Muscle layer of duodenum (tissue), 2 donors: ENCODE results near the gene NXT1.
"Not testable (repeated sequence)": the region's sequence is repeated elsewhere in the genome, so short reads cannot be mapped to it uniquely, and the experiment has no call there.

Experiments
- H3K27ac ChIP-seq: one replicate; pipeline ENCODE4 v1.7.0; 2013; ENCODE audit warnings: mild to moderate bottlenecking, low read length
- H3K27me3 ChIP-seq: one replicate; pipeline ENCODE4 v1.7.0; 2013; ENCODE audit warnings: low read depth, mild to moderate bottlenecking, control low read depth, low read length
- H3K36me3 ChIP-seq, 2 donors: one replicate each; pipeline ENCODE4 v1.7.0; 2013; ENCODE audit warnings: low read length in 2 of 2, control low read depth in 1 of 2, mild to moderate bottlenecking in 1 of 2; ENCODE audit not compliant: insufficient read depth in 2 of 2, control insufficient read depth in 1 of 2
- H3K4me1 ChIP-seq, 2 donors: one replicate each; pipeline ENCODE4 v1.7.0; 2013; ENCODE audit warnings: low read length in 2 of 2, mild to moderate bottlenecking in 2 of 2, control low read depth in 1 of 2, moderate library complexity in 1 of 2; ENCODE audit not compliant: insufficient read depth in 2 of 2, control insufficient read depth in 1 of 2
- H3K4me3 ChIP-seq, 2 donors: one replicate each; pipeline ENCODE4 v1.7.0; 2013; ENCODE audit warnings: low read length in 2 of 2, low read depth in 1 of 2, mild to moderate bottlenecking in 1 of 2
- H3K9me3 ChIP-seq, 2 donors: one replicate each; pipeline ENCODE4 v1.7.0; 2013; ENCODE audit warnings: low read length in 2 of 2, control low read depth in 1 of 2, mild to moderate bottlenecking in 1 of 2; ENCODE audit not compliant: control insufficient read depth in 1 of 2
- donor health status: healthy.

NXT1 gene

DNA sequence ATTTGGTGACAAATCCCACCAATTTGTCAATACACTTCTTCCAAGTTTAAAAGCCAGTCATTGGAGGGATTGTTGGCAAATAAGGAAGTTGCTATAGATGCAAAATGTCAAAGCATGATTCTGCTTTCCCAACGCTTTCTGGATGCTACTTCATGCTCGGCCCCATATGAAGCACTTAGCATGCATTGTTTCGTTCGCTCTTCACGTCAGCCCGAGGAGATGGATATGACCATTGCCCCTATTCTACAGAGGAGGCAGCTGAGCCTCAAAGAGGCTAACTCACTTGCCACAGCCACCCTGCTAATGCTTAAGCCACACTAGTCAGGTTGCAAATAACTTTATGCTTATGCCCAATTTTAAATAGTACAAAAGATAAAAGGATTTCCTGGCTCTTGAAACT is 2.8 kb upstream of the NXT1 start:
- Histone ChIP-seq H3K4me3 (no peak overlapping the region), H3K9me3 (no peaks in the 10 kb centered on the region), H3K4me1 (peaks cover 16 to 18% of the 10 kb centered on the region in 2 donors), H3K27me3 (no peaks in the 10 kb centered on the region), H3K36me3 (peaks cover 0 to 7% of the 10 kb centered on the region in 2 donors), H3K27ac (no peak overlapping the region)

- not testable (repeated sequence) for H3K27me3 ChIP-seq, H3K36me3 ChIP-seq, H3K4me3 ChIP-seq, H3K9me3 ChIP-seq
- Histone ChIP-seq H3K4me1 (peaks cover 16 to 18% of the 10 kb centered on the region in 2 donors), H3K27ac (peak overlapping the region; percentile 98)
These were observed 2.1 kb upstream of the NXT1 start for GRCh38 chr20:23348510-23348909.

DNA sequence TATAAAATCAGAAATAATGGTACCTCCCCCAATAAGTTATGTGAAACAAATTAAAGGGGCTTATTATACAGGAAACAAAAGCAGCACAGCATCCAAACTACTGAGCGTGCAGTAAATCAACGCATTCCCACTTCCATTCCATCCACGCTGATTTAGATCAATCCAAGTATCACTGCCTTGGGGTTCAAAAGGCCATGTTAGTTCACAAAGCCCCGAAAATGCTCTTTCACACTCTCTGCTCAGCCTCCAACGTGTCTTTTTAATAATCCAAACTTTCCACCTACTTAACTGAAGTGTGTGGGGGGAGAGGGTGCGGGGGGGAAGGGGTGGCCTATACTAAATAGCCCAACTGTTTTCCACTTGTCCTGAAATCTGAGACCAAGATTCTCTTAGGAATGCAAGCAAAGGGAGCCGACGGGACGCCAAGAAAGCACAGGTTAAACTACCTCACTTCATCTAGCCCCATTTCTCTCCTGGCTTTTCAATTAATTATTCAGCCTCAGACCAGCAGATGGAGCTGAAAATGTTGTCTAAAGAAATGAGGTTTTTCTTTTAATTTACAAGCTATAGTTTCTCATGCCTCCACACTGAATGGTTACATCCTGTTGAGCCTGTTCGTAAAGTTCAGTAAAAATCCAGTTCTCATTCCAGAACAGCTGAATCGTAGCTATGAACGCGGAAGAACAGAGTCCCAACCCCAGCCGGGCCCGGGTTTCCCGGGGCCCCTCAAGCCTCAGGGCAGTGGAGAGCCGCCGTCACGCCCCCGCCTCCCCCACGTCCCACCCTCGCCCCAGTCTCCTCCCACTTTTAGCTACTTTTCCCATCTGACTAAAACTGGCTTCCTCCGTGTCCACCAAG is 1.0 kb upstream of the NXT1 start:
- Histone ChIP-seq H3K27ac (peak overlapping the region; percentile 98), H3K36me3 (peaks cover 8 to 16% of the 10 kb centered on the region in 2 donors), H3K4me3 (peak overlapping the region; percentile 87 to 93), H3K9me3 (no peaks in the 10 kb centered on the region), H3K4me1 (peaks cover 16 to 18% of the 10 kb centered on the region in 2 donors), H3K27me3 (no peaks in the 10 kb centered on the region)

GRCh38 chr20:23350904-23351838 is 580 bp downstream of the NXT1 start:
- H3K9me3 ChIP-seq: no peaks in the 10 kb centered on the region
- peaks cover 16 to 18% of the 10 kb centered on the region in 2 donors for H3K4me1 ChIP-seq
- H3K4me3 ChIP-seq: peak overlapping the region; percentile 87 to 93
- H3K27me3 ChIP-seq: no peaks in the 10 kb centered on the region
- peak overlapping the region; percentile 98 for H3K27ac ChIP-seq
- peaks cover 8 to 29% of the 10 kb centered on the region in 2 donors for H3K36me3 ChIP-seq

- H3K27me3 ChIP-seq: no peaks in the 10 kb centered on the region
- H3K27ac ChIP-seq: no peak overlapping the region
- no peak overlapping the region for H3K4me3 ChIP-seq
- H3K9me3 ChIP-seq: no peaks in the 10 kb centered on the region
- peaks cover 8 to 22% of the 10 kb centered on the region in 2 donors for H3K36me3 ChIP-seq
- peaks cover 9 to 24% of the 10 kb centered on the region in 2 donors for H3K4me1 ChIP-seq
These were observed 5.6 kb downstream of the NXT1 start for GRCh38 chr20:23356203-23356602.

GRCh38 chr20:23357767-23358562 is 7.4 kb downstream of the NXT1 start:
- H3K4me3 ChIP-seq: peak overlapping the region; percentile 76 to 77
- H3K4me1 ChIP-seq: peaks cover 3 to 17% of the 10 kb centered on the region in 2 donors

GRCh38 chr20:23358563-23358906 is 7.9 kb downstream of the NXT1 start:
- Histone ChIP-seq H3K9me3 (no peaks in the 10 kb centered on the region), H3K4me1 (peaks cover 9 to 22% of the 10 kb centered on the region in 2 donors), H3K4me3 (peak overlapping the region; percentile 57 to 77), H3K27me3 (no peaks in the 10 kb centered on the region), H3K36me3 (peaks cover 8 to 22% of the 10 kb centered on the region in 2 donors), H3K27ac (peak overlapping the region; percentile 86)

More at GRCh38 chr20:23357767-23358562, 7.4 kb downstream of the NXT1 start:
- Histone ChIP-seq H3K36me3 (peaks cover 8 to 22% of the 10 kb centered on the region in 2 donors), H3K27me3 (no peaks in the 10 kb centered on the region), H3K27ac (peak overlapping the region; percentile 91), H3K9me3 (no peaks in the 10 kb centered on the region)

- H3K27me3 ChIP-seq: no peaks in the 10 kb centered on the region
- H3K4me3 ChIP-seq: no peak overlapping the region
- H3K9me3 ChIP-seq: no peaks in the 10 kb centered on the region
- peaks cover 3 to 18% of the 10 kb centered on the region in 2 donors for H3K36me3 ChIP-seq
- peaks cover 9 to 22% of the 10 kb centered on the region in 2 donors for H3K4me1 ChIP-seq
- H3K27ac ChIP-seq: peak overlapping the region; percentile 86
These were observed 8.5 kb downstream of the NXT1 start for GRCh38 chr20:23358923-23359593.

DNA sequence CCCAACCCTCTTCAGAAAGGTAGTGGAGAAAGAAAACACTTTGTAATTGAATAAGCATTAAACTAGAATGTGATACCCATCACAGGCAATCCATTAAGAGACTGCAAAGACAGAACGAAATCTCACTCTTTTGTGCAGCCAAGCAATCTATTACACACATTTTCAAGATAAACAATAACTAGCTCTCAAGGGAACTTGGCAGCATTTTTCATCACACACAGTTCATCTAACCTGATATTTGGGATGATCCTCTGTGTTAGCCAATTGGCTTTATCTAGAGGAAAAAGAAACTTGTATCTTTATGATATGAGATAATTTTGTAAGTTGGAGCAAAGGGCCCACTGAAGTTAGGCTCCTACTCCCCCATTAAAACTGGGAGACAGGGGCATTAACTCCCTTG is 9.9 kb downstream of the NXT1 start:
- Histone ChIP-seq H3K4me3 (peak overlapping the region in 1 of 2 donors; percentile 78), H3K27me3 (no peaks in the 10 kb centered on the region), H3K9me3 (no peaks in the 10 kb centered on the region), H3K36me3 (peaks cover 0 to 3% of the 10 kb centered on the region in 2 donors), H3K27ac (peak overlapping the region; percentile 100), H3K4me1 (peaks cover 9 to 25% of the 10 kb centered on the region in 2 donors)

DNA sequence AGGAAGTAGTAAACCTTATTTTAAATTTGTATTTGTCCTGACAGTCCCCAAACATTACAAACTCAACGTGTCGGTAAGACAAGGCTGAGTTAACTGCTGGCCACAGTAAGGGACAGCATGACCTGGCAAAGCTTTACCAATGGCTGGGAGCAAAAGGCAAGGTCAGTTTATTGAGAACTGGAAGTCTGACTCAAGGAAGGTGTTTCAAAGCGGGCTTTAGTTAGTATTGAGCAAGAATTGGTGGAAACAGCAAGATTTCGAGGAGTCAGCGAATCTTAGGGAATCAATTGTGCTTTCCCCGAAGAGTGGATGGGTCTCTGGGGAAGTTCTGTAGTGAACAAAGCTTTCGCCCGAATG is 10.5 kb downstream of the NXT1 start:
- Histone ChIP-seq H3K27me3 (no peaks in the 10 kb centered on the region), H3K27ac (peak overlapping the region; percentile 100), H3K9me3 (no peaks in the 10 kb centered on the region), H3K4me1 (peaks cover 13 to 31% of the 10 kb centered on the region in 2 donors), H3K4me3 (peak overlapping the region; percentile 75 to 78), H3K36me3 (no peaks in the 10 kb centered on the region)
